Mucosa of descending colon (tissue), 3 donors: Measurements from ENCODE around the gene IL2RG. TPM values are rescaled to one million over a fixed set of nuclear protein-coding genes. Genes with fewer than 3 reads are reported as not detected.

Experiments used
- ATAC-seq: fragments of 200-7000 bp; cut with Tn5 transposase; one replicate; pipeline ENCODE4 v1.9.1; 2020; ENCODE audit warnings: mild to moderate bottlenecking, moderate library complexity
- DNase-seq, 3 donors: peaks; one replicate each; pipeline ENCODE4 v3.0.0-alpha.2; 2020
- H3K36me3 ChIP-seq: fragments of 200-600 bp; one replicate; pipeline ENCODE4 v1.8.0; 2021; ENCODE audit warnings: low read depth, mild to moderate bottlenecking
- H3K4me1 ChIP-seq: fragments of 200-600 bp; one replicate; pipeline ENCODE4 v1.8.0; 2021; ENCODE audit warnings: low read depth, mild to moderate bottlenecking
- H3K4me3 ChIP-seq: fragments of 200-600 bp; one replicate; pipeline ENCODE4 v1.8.0; 2021; ENCODE audit warnings: mild to moderate bottlenecking
- H3K9me3 ChIP-seq: fragments of 200-600 bp; one replicate; pipeline ENCODE4 v1.8.0; 2021; ENCODE audit warnings: mild to moderate bottlenecking
- intact Hi-C, 2 donors: fragments of 100-400 bp; cut with DNase I in 1 of 2; cut with micrococcal nuclease in 1 of 2; formaldehyde crosslinking; loops; one replicate each; pipeline versions ENCODE4 v1.11.0 to v1.11.1; 2022; cut with DNase I, micrococcal nuclease
- total RNA-seq, 3 donors: library from RNA; stranded (reverse); fragmentation: NEBNext Ultra II Directional in 2 of 3; extraction: Animal tissue kit (Norgen Biotek cat#: 25700) in 2 of 3; gene quantifications; one replicate each; pipeline versions ENCODE4 v1.2.1 to v1.2.4, GENCODE V29; 2021 to 2023
- TF ChIP-seq, protein P1 (sequence below): fragments of 200-600 bp; IDR thresholded peaks from one replicate; pipeline ENCODE4 v1.8.0; 2022; ENCODE audit warnings: antibody characterized with exemption, mild to moderate bottlenecking
- donor health status: DM: no; HTN: no; CAD: no; lungs with moderate emphysema.
- donor health status: DM: no; HTN: no; CAD: no.
- donor health status: DM: no; HTN: yes; CAD: no.

IL2RG gene
- total RNA-seq, 3 donors from 2014 or later = 27.7 to 104 (median 56.8) TPM

DNA sequence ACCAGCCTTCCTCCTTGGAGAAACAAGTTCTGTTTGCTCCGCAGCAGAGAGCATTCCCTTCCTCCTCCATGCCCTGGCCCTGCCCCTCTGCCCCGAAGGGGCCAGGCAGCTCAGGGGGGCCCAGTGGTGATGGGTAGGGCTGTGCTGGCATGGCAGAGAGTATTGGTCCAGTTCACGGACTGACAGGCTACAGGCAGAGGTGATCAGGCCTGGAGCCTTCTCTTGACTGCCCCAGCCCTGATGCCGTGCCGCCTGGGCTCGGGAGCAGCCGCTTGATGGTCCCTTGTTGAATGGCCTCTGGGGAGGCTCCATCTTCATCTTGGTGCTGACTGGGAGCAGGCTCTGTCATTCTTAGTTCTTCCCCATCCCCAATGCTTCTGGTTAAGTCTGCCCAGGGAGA lies 42.8 kb upstream of the IL2RG start:
- H3K9me3 ChIP-seq = no peaks in the 10 kb centered on the region
- H3K4me3 ChIP-seq = no peak overlapping the region
- no peaks in the 10 kb centered on the region for H3K4me1 ChIP-seq
- intact Hi-C loops = no loop called here
- H3K36me3 ChIP-seq = no peaks in the 10 kb centered on the region
- TF ChIP-seq, protein P1, sequence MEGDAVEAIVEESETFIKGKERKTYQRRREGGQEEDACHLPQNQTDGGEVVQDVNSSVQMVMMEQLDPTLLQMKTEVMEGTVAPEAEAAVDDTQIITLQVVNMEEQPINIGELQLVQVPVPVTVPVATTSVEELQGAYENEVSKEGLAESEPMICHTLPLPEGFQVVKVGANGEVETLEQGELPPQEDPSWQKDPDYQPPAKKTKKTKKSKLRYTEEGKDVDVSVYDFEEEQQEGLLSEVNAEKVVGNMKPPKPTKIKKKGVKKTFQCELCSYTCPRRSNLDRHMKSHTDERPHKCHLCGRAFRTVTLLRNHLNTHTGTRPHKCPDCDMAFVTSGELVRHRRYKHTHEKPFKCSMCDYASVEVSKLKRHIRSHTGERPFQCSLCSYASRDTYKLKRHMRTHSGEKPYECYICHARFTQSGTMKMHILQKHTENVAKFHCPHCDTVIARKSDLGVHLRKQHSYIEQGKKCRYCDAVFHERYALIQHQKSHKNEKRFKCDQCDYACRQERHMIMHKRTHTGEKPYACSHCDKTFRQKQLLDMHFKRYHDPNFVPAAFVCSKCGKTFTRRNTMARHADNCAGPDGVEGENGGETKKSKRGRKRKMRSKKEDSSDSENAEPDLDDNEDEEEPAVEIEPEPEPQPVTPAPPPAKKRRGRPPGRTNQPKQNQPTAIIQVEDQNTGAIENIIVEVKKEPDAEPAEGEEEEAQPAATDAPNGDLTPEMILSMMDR = no peak
- ATAC-seq = no peak
- DNase-seq = no peak

DNA sequence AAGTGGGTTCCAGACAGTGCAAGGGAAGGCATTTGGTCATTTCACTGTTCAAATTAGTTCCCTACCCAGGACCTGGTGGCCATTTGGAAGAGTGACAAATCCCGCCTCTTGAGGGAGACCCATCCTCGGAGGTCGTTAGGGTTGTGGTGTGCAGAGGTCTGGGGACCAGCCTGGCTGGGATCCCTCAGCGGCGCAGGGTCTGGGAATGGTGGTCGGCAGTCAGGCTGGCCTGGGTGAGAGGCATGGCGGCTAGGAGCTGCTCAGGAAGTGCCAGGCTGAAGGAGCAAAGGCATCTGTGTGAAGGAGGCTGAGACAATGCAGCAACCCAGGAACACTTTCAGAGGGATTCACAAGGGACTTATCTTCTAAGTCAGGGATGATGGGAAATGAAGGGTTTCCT lies 40.0 kb upstream of the IL2RG start:
- DNase-seq (no peak), ATAC-seq (no peak)
- Histone ChIP-seq H3K36me3 (no peaks in the 10 kb centered on the region), H3K9me3 (no peaks in the 10 kb centered on the region), H3K4me3 (no peak overlapping the region), H3K4me1 (no peaks in the 10 kb centered on the region)
- intact Hi-C loops = no loop called here
- TF ChIP-seq, protein P1 = no peak

DNA sequence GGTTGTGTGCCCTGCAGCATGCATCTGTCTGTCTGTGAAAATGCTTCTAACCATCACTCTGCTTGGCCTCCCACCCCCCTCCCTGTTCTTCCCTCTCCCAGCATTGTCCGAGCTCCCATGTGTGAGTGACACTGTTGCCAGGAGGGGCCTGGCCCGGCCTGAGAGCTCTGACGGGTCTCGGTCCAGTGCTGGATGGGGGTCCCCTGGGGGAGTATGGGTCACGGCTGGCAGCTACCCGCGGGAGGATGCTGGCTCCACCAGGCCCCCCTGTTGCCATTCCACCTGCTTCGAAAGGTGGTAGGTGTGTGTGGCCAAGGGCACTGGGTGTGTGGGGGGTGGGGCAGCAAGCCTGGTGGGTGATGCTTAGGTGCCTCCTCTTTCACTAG lies 36.9 kb upstream of the IL2RG start:
- Histone ChIP-seq H3K4me1 (no peaks in the 10 kb centered on the region), H3K36me3 (no peaks in the 10 kb centered on the region), H3K9me3 (no peaks in the 10 kb centered on the region), H3K4me3 (no peak overlapping the region)
- DNase-seq (no peak), ATAC-seq (no peak)
- intact Hi-C loops = no loop called here
- TF ChIP-seq, protein P1 = no peak

DNA sequence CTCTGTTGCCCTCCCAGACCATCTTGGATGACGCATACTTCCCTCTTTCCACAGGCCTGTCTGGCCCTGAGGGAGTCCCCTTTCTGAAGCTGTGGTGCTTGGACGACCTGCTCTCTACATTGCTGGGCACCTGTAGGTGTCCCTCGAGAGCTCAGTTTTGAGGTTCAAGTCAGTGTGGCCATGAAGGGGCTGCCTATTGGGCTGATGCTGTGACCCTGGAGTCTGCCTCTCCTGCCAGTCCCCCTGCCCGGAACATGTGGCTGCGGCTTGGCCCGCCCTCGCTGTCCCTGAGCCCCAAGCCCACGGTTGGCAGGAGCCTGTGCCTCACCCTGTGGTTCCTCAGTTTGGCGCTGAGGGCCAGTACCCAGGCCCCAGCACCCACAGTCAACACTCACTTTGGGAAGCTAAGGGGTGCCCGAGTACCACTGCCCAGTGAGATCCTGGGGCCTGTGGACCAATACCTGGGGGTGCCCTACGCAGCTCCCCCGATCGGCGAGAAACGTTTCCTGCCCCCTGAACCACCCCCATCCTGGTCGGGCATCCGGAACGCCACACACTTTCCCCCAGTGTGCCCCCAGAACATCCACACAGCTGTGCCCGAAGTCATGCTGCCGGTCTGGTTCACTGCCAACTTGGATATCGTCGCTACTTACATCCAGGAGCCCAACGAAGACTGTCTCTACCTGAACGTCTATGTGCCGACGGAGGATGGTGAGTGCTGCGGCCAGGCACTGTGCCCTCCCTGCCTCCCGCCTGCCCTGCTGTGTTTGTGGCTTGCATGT lies 36.3 kb upstream of the IL2RG start:
- no peaks in the 10 kb centered on the region for H3K9me3 ChIP-seq
- intact Hi-C loops = no loop called here
- DNase-seq (no peak), ATAC-seq (no peak)
- H3K4me1 ChIP-seq = no peaks in the 10 kb centered on the region
- H3K4me3 ChIP-seq = no peak overlapping the region
- H3K36me3 ChIP-seq = no peaks in the 10 kb centered on the region
- TF ChIP-seq, protein P1 = no peak

DNA sequence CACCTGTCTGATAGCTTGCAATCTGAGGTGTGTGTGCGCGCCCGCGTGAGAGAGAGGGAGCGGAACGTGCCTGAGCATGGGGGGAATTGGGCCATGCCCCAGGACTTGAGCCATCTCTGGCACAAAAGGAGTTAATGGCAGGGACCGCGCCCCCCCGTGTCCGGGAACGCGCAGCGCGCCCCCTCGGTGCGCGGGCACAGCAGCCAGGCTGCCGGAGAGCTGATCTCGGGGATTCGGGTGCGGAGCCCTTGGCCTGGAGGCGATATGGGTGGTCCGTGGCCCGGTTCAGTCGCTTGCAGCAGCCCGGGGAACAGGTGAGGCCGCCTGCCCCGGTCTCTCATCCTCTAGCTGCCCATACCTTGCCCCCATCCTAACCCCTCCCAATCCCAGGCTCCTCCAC lies 33.3 kb upstream of the IL2RG start, which contains the start of gene NLGN3:
Gene NLGN3, plus strand, starts transcription at position 191 of the 400 bp plus-strand sequence. CDS start 2,909 bp downstream, outside the sequence.
- Histone ChIP-seq H3K4me1 (no peaks in the 10 kb centered on the region), H3K36me3 (no peaks in the 10 kb centered on the region), H3K9me3 (no peaks in the 10 kb centered on the region), H3K4me3 (no peak within 1 kb of the TSS)
- TF ChIP-seq, protein P1 = no peak
- ATAC-seq (no peak), DNase-seq (peak in 1 of 3 donors; percentile 36)
- intact Hi-C loops = no loop called here
